Astrocyte of the cerebellum (primary cell): ENCODE data around the gene UBXN1.

Experiments
- DNase-seq: peaks from one replicate; pipeline ENCODE4 v3.0.0-alpha.2; 2011; ENCODE audit warnings: low read depth
- H3K4me3 ChIP-seq: 2 replicates; pipeline ENCODE4 v1.5.1; 2011; ENCODE audit warnings: mild to moderate bottlenecking, low read depth, low read length, moderate library complexity
- in situ Hi-C: cut with HindIII; loops from 2 replicates; pipeline ENCODE4 v1.10.0; 2017; ENCODE audit warnings: low sequenced_read_pairs
- TF ChIP-seq, protein P1 (sequence below): IDR thresholded peaks from 2 replicates; pipeline ENCODE4 v1.5.1; 2012; ENCODE audit warnings: low read length, low read depth, moderate library complexity, mild to moderate bottlenecking; ENCODE audit errors: missing control alignments

The UBXN1 gene

GRCh38 chr11:62709247-62710000 is 30.6 kb upstream of the UBXN1 start:
- peak; percentile 97 for DNase-seq
- in situ Hi-C loops: no loop called here
- H3K4me3 ChIP-seq: peak overlapping the region; percentile 51
- TF ChIP-seq, protein P1, sequence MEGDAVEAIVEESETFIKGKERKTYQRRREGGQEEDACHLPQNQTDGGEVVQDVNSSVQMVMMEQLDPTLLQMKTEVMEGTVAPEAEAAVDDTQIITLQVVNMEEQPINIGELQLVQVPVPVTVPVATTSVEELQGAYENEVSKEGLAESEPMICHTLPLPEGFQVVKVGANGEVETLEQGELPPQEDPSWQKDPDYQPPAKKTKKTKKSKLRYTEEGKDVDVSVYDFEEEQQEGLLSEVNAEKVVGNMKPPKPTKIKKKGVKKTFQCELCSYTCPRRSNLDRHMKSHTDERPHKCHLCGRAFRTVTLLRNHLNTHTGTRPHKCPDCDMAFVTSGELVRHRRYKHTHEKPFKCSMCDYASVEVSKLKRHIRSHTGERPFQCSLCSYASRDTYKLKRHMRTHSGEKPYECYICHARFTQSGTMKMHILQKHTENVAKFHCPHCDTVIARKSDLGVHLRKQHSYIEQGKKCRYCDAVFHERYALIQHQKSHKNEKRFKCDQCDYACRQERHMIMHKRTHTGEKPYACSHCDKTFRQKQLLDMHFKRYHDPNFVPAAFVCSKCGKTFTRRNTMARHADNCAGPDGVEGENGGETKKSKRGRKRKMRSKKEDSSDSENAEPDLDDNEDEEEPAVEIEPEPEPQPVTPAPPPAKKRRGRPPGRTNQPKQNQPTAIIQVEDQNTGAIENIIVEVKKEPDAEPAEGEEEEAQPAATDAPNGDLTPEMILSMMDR: no peak

GRCh38 chr11:62708793-62709192 is 29.9 kb upstream of the UBXN1 start:
- in situ Hi-C loops: no loop called here
- DNase-seq: no peak
- peak overlapping the region; percentile 51 for H3K4me3 ChIP-seq
- TF ChIP-seq, protein P1: no peak

GRCh38 chr11:62708392-62708791 is 29.5 kb upstream of the UBXN1 start:
- TF ChIP-seq, protein P1: no peak
- peak overlapping the region; percentile 51 for H3K4me3 ChIP-seq
- DNase-seq: no peak
- in situ Hi-C loops: no loop called here

- in situ Hi-C loops: no loop called here
- TF ChIP-seq, protein P1: no peak
Measured at GRCh38 chr11:62707277-62707861, 28.5 kb upstream of the UBXN1 start, which contains the start of the genes BSCL2 and GNG3. Gene BSCL2, minus strand, starts transcription at chr11:62707424. Its CDS starts 229 bp downstream, at chr11:62707195. Gene GNG3, plus strand, starts transcription at chr11:62707676. Its CDS starts 620 bp downstream, at chr11:62708296.

DNA sequence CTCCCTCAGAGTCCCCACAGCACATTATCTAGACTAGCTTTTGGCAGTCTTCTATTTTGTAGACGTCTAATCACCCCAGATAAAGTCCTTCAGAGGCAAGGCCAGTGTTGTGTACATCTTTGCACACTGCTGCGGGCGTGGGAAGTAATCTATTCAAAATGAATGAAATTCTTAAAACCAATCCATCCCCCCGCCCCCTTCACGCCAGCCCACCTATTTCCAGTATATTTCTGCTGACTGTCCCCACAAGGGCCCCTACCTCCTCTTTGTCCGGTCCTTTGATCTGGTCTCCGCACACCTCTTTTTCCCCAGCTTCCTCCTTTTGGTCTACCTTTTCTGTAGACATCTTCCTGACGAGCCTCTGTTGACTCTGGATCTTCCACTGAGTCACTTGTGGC is 28.0 kb upstream of the UBXN1 start:
- no peak for DNase-seq
- in situ Hi-C loops: no loop called here
- peak overlapping the region; percentile 60 for H3K4me3 ChIP-seq
- TF ChIP-seq, protein P1: no peak

More at GRCh38 chr11:62707277-62707861, 28.5 kb upstream of the UBXN1 start, which contains the start of the genes BSCL2 and GNG3:
- peak within 1 kb of the TSS; percentile 60 for H3K4me3 ChIP-seq
- DNase-seq: no peak

DNA sequence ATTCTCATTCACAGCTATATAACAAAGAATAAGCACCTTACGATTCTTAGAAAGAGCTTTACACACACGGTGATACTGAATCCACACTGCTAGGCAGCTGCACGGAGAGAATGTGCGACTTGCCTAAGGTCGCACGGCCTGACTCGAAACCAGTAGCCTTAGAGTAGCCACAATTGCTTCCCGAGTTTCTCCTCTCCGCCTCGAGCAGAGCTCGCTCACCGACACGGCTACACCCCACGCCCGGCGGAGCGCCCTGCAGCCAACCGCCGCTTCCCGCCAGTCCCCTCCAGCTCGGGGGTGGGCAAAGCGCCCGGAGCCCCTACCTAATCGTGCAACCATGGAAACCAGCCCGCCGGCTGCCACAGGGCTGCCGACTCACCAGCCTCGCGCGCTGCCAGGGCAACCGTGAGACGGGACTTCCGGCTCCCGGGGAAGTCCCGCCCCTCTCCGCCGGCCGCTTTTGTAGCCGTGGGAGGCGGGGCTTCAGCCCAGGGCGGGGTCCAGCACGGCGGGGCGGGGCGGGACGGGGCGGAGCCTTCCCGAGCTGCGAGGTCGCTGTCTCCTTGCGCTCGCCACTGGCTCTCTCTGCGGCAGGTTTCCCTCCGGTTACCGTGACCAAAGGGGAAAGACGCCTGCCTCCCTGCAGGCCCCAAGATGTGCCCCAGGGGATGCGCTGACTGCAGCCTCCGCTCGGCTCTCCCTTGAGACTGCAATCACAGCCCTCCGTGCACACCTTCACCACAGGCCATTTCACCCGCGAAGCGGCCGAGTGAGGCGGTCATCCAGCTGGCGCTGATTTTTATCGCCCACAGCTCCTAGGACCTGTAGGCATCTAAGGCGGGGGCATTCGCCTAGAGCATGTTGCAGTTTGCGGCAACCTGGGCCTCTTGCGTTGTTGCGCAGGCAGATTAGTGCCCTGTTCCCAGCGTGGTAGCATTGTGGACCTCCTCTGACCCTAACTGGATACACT is 27.3 kb upstream of the UBXN1 start:
- in situ Hi-C loops: no loop called here
- peak overlapping the region; percentile 60 for H3K4me3 ChIP-seq
- TF ChIP-seq, protein P1: no peak
- DNase-seq: peak; percentile 84
